ENCODE data around the gene C3orf80.

DNA sequence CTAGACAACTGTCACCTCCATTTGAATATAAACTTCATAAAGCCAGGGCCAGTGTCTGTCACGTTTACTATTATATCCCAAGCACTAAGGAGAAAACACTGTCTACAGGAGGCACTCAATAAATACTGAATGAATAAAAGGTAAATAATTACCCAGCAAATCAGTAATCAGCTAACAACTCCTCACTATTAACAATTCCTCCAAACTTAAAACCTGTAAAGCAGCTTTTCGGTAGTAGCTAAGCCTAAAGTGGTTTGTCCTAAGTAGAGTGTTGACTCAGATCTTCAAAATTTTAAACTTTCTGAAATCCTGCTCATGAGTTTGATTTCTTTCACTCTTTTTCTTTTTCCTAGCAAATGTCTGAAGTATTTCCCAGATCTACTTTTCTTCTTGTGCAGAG is 39.9 kb downstream of the C3orf80 start:
- no peak for TF ChIP-seq EZH2 (IDR thresholded peaks at IDR 0.05; ENCODE audit: low read length, missing control alignments)
- TF ChIP-seq, protein P1, sequence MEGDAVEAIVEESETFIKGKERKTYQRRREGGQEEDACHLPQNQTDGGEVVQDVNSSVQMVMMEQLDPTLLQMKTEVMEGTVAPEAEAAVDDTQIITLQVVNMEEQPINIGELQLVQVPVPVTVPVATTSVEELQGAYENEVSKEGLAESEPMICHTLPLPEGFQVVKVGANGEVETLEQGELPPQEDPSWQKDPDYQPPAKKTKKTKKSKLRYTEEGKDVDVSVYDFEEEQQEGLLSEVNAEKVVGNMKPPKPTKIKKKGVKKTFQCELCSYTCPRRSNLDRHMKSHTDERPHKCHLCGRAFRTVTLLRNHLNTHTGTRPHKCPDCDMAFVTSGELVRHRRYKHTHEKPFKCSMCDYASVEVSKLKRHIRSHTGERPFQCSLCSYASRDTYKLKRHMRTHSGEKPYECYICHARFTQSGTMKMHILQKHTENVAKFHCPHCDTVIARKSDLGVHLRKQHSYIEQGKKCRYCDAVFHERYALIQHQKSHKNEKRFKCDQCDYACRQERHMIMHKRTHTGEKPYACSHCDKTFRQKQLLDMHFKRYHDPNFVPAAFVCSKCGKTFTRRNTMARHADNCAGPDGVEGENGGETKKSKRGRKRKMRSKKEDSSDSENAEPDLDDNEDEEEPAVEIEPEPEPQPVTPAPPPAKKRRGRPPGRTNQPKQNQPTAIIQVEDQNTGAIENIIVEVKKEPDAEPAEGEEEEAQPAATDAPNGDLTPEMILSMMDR (conservative IDR thresholded peaks at IDR 0.05 in 1 of 2, IDR thresholded peaks at IDR 0.05 in 1 of 2; ENCODE audit: low read depth in 1 of 2, low read length in 2 of 2): no peak

Measured in fibroblast of lung (primary cell).